T-helper 17 cell (primary cell): Measurements from ENCODE around the gene TEAD2. TPM values are rescaled to one million over a fixed set of nuclear protein-coding genes. Genes with fewer than 3 reads are reported as not detected.

Experiments used
- ATAC-seq: fragments of 150-1000 bp; cut with Tn5 transposase; 2 replicates; pipeline ENCODE4 v1.10.0; 2021; ENCODE audit warnings: mild to moderate bottlenecking, moderate library complexity
- DNase-seq, 3 donors: peaks; one replicate each; pipeline versions ENCODE4 v3.0.0 to v3.0.0-alpha.2; 2020 to 2021
- H3K9me3 ChIP-seq: one replicate; pipeline ENCODE4 v1.7.0; 2013; ENCODE audit warnings: low read length, mild to moderate bottlenecking; ENCODE audit not compliant: control insufficient read depth, poor library complexity, severe bottlenecking
- H3K27ac Mint-ChIP-seq: one replicate; pipeline ENCODE4 v1.8.0; 2022; ENCODE audit warnings: mild to moderate bottlenecking, moderate library complexity, mixed read lengths
- H3K27me3 Mint-ChIP-seq: one replicate; pipeline ENCODE4 v1.8.0; 2022; ENCODE audit warnings: mixed read lengths
- H3K36me3 Mint-ChIP-seq: one replicate; pipeline ENCODE4 v1.8.0; 2022; ENCODE audit warnings: low read depth, mixed read lengths
- H3K4me1 Mint-ChIP-seq: one replicate; pipeline ENCODE4 v1.8.0; 2022; ENCODE audit warnings: mild to moderate bottlenecking, mixed read lengths
- H3K4me3 Mint-ChIP-seq: one replicate; pipeline ENCODE4 v1.8.0; 2022; ENCODE audit warnings: mild to moderate bottlenecking, moderate library complexity, mixed read lengths
- total RNA-seq, 4 donors: library from RNA in 2 of 4; stranded (reverse) in 2 of 4; gene quantifications; one replicate each; pipeline ENCODE4 v1.2.3 and lab custom pipeline; 2022 to 2026

The TEAD2 gene
- total RNA-seq, 2 donors from 2014 or later = 0.17 TPM; not detected in 1

DNA sequence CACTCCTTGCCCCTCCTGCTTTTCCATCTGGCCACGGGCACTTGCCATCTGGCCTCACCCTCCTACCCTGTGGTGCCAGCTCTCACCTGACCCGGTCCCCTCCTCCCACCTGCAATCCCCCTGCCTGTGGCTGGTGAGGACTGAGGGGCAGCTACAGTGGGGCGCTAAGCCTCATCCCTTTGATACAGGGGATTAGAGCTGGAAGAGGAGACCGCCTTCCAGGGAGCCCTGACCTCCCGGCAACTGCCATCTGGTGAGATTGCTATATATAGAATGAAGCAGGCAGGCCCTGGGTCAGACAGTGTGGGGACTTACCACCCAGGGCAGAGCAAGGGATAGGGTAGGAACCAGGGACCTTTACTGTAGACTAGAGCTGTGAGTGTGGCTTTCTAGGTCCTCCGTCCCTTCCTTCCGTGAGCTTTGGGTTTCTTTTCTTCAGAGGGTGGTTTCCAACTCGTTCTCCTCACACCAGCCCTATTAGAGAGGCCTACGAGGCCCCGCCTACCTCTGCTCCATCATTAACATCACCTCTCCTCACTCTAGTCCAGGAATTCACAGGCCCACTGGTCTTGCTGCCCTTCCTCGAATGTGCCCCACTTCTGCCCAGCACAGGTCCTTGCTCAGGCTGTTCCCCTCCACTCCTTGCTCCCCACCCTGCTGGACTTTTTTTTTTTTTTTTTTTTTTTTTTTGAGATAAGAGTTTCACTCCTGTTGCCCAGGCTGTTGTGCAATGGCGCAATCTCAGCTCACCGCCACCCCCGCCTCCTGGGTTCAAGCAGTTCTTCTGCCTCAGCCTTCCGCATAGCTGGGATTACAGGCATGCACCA is 33.6 kb upstream of the TEAD2 start:
- Mint-ChIP-seq H3K4me3 (no peak overlapping the region), H3K36me3 (peaks cover 3% of the 10 kb centered on the region), H3K27ac (no peak overlapping the region), H3K4me1 (peaks cover 29% of the 10 kb centered on the region), H3K27me3 (no peaks in the 10 kb centered on the region)
- H3K9me3 ChIP-seq = no peaks in the 10 kb centered on the region
- ATAC-seq (no peak), DNase-seq (no peak)

DNA sequence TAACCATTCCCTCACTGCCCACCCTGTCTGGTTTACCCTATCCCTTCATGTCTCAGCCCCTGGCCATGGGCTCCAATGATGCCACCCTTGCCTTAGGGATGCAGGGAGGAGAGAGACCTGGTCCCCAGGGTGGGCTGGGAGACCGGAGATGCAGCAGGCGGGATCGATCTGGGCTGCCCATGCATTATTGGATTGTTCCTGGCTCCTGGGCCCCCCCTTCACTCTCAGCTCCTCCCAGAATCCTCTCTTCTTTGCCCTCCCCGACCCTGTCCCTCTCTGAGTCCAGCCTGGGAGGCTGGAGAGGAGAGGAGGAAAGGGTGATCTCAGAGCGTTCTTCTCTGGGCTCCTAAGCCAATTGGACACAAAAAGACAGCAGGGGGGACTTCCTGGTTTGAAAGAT is 31.7 kb upstream of the TEAD2 start:
- H3K27me3 Mint-ChIP-seq = no peaks in the 10 kb centered on the region
- no peaks in the 10 kb centered on the region for H3K9me3 ChIP-seq
- H3K4me3 Mint-ChIP-seq = no peak overlapping the region
- peaks cover 26% of the 10 kb centered on the region for H3K4me1 Mint-ChIP-seq
- H3K36me3 Mint-ChIP-seq = peaks cover 3% of the 10 kb centered on the region
- no peak overlapping the region for H3K27ac Mint-ChIP-seq
- ATAC-seq = no peak
- DNase-seq = no peak

DNA sequence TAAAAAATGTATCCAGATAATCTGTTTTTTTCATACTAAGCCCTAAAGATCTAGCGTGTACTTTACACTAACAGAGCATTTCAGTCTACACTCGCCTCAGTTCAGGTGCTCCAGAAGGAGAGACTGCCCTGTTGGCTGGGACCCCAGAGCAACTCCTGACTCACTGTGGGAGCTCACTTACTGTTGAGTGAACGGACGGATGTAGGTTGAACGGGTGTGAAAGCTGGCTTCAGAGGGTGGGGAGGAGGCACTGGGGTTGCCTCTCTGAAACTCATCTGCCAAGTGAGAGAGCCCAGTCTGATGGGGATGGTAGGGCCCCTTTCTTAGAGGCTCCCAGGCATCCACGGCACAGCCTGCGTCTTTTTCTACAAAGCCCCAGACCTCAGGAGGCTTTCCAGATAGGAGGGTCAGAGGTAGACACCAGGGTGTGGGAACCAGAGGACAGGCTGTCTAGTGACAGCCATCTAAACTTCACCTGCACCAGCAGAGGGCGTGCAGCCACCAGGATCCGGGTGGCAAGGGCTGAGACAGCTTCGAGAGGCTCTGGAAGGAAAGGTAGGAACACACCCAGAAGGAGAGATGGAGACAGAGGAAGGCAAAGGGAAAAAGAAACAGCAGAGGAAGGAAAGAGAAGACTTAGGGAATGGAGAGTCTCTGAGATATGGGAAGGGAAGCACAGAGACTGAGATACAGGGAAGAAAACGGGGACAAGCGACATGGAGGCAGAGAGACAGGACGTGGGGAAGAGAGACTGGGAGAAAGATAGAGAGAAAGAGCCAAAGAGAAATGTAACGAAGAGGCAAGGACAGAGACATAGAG is 29.6 kb upstream of the TEAD2 start:
- peak overlapping the region; percentile 60 for H3K4me3 Mint-ChIP-seq
- H3K27ac Mint-ChIP-seq = peak overlapping the region; percentile 87

DNA sequence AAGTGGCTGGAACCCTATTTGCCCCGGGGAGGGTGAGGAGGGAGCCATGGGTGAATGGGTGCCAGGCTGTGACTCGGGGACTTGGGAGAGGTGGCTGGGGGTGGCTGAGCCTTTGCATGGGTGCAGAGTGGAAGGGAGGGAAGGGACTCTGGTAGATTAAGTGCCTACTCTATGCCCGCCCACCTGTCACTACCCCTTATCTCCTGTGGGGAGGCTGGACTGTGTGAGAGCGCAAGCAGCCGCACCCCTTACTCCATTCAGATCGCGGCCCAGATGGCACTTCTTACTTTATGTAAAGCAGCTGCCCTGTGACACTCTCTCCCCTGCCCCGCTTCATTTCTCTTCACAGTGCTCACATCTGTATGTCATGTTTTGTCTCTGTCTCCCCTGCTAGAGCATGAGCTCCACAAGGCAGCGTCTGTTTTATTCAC is 28.7 kb upstream of the TEAD2 start:
- H3K9me3 ChIP-seq = no peaks in the 10 kb centered on the region
- H3K27me3 Mint-ChIP-seq = no peaks in the 10 kb centered on the region
- no peak for DNase-seq
- no peaks in the 10 kb centered on the region for H3K36me3 Mint-ChIP-seq
- peaks cover 15% of the 10 kb centered on the region for H3K4me1 Mint-ChIP-seq
- ATAC-seq = no peak
- no peak overlapping the region for H3K4me3 Mint-ChIP-seq
- no peak overlapping the region for H3K27ac Mint-ChIP-seq

More for the DNA sequence above, 29.6 kb upstream of the TEAD2 start:
- no peaks in the 10 kb centered on the region for H3K27me3 Mint-ChIP-seq
- peak; percentile 61 to 72 (median 64) for DNase-seq
- H3K9me3 ChIP-seq = no peaks in the 10 kb centered on the region
- H3K36me3 Mint-ChIP-seq = no peaks in the 10 kb centered on the region
- peak; percentile 86 for ATAC-seq
- H3K4me1 Mint-ChIP-seq = peaks cover 16% of the 10 kb centered on the region

DNA sequence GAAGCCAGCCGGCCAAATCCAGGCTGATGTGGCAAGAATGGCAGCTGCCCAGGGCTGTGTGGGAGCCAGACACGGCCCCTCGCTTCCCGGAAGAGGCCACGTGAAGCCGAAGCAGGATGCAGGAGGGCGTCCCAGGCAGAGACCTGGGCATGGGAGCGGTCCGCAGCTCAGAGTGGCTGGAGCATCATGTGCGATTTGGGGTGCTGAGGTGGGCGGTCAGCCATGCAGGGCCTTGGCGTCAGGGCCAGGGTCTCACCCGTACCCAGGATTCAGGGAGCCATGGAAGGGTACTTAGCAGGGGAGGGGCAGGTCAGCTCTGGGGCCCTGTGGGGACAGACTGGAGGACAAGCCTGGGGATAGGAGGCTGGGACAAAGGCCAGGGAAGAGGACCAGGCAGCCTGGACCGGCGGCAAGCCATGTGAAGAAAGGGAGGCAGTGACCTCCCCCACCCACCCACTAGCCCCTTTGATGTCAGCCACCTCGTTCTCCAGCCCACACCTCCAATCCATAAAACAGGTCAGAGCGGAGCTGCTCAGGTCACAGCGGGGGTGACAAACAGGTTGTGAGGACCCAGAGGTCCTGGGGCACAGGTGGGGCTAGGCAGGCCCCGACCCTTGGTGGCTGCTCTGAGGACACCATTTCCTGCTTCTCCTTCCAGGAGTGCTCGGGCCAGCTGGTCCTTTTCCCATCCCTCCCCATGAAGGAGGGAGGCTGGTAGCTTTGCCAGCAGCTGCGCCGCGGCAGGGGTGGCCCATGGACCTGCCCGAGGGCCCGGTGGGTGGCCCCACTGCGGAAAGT is 28.1 kb upstream of the TEAD2 start:
- no peak for DNase-seq
- no peak for ATAC-seq
- H3K27me3 Mint-ChIP-seq = no peaks in the 10 kb centered on the region
- no peaks in the 10 kb centered on the region for H3K9me3 ChIP-seq
- peaks cover 14% of the 10 kb centered on the region for H3K4me1 Mint-ChIP-seq
- H3K36me3 Mint-ChIP-seq = no peaks in the 10 kb centered on the region
- H3K4me3 Mint-ChIP-seq = no peak overlapping the region
- H3K27ac Mint-ChIP-seq = no peak overlapping the region

DNA sequence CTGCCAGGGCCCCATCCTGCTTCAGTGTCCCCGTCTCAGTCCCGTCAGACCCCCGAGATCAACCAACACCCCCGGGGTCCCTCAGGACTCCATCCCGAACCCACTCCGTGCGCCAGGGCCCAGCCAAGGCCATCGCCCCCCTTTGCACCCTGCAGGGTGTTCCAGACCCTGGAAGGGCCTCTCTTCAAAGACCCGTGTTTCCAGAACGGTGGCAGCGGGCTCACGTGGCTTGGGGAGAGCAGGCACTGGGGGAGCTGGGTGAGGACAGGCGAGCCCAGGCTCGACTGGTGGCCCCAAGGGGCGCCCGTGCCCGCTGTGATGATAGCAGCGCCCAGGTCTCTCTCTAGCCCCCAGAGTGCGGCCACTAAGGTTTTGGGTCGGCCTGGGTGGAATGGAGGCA is 27.2 kb upstream of the TEAD2 start:
- Mint-ChIP-seq H3K4me3 (no peak overlapping the region), H3K36me3 (no peaks in the 10 kb centered on the region), H3K27me3 (no peaks in the 10 kb centered on the region), H3K4me1 (peaks cover 11% of the 10 kb centered on the region), H3K27ac (no peak overlapping the region)
- no peak for DNase-seq
- no peak for ATAC-seq
- no peaks in the 10 kb centered on the region for H3K9me3 ChIP-seq

DNA sequence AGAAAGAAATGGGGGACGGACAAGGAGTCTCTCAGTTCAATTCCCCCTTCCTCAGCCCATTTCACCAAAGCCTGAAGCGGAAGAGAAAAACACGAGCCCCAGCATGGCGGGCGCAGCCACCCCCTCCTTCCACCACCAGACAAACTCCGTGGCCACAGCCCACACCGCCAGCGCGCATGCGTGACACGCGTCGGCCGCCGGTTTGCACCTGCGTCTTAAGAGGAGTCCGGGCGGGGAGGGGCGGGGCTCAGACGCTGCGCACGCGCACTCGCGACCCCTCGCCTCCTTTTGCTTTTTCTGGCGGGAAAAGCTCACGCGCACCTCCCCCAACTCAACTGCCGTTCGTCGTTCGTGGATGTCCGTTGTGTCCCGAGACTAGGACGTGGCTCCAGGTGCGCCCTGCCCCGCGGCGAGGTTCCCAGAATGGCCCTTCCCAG is 25.7 kb upstream of the TEAD2 start, which contains the start of gene KASH5:
Gene KASH5 (plus strand): TSS at position 314 of the 437 bp plus-strand sequence. CDS start 2,635 bp downstream, outside the sequence.
- ATAC-seq = peak; percentile 74

DNA sequence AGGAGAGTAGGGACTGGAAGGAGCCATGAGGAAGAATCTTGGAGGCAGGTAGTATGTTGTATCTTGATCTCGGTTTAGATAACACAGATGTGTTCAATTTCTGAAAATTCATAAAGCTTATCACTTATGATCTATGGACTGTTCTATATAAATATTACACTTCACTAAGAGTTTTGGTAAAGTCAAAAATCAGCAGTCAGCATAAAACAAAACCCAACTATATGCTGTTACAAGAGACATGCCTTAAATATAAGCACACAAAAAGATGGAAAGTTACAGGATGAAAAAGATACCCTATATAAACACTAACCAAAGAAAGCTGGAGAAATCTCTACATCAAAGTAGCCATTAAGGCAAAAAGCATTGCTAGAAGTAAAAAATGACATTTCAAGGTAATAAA is 21.4 kb upstream of the TEAD2 start:
- Mint-ChIP-seq H3K36me3 (no peaks in the 10 kb centered on the region), H3K27me3 (peaks cover 6% of the 10 kb centered on the region), H3K27ac (no peak overlapping the region), H3K4me1 (peaks cover under 1% of the 10 kb centered on the region), H3K4me3 (no peak overlapping the region)
- no peaks in the 10 kb centered on the region for H3K9me3 ChIP-seq
- ATAC-seq (no peak), DNase-seq (no peak)

More for the DNA sequence above, 25.7 kb upstream of the TEAD2 start, which contains the start of gene KASH5:
- peak within 1 kb of the TSS; percentile 17 for H3K27ac Mint-ChIP-seq
- peaks cover 11% of the 10 kb centered on the region for H3K4me1 Mint-ChIP-seq
- H3K36me3 Mint-ChIP-seq = no peaks in the 10 kb centered on the region
- peak within 1 kb of the TSS; percentile 41 for H3K4me3 Mint-ChIP-seq
- H3K27me3 Mint-ChIP-seq = no peaks in the 10 kb centered on the region
- no peaks in the 10 kb centered on the region for H3K9me3 ChIP-seq
- peak; percentile 65 to 77 (median 76) for DNase-seq

DNA sequence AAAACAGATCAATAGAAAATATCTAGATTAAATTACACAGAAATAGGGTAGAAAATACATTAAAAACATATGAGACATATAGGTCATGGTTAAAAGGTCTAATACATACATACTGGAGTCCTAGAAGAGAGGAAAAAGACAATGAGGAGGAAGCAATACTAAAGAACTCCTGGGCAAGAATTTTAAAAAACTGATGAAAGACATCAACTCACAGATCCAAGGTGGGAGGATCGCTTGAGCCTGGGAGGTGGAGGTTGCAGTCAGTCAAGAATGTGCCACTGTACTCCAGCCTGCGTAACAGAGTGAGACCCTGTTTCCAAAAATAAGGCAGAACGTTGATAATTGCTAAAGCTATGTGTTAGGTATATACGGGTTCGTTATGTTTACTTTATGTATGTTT is 20.4 kb upstream of the TEAD2 start:
- no peak overlapping the region for H3K4me3 Mint-ChIP-seq
- DNase-seq (no peak), ATAC-seq (no peak)
- H3K9me3 ChIP-seq = no peaks in the 10 kb centered on the region
- peaks cover 6% of the 10 kb centered on the region for H3K27me3 Mint-ChIP-seq
- no peak overlapping the region for H3K27ac Mint-ChIP-seq
- no peaks in the 10 kb centered on the region for H3K4me1 Mint-ChIP-seq
- no peaks in the 10 kb centered on the region for H3K36me3 Mint-ChIP-seq

DNA sequence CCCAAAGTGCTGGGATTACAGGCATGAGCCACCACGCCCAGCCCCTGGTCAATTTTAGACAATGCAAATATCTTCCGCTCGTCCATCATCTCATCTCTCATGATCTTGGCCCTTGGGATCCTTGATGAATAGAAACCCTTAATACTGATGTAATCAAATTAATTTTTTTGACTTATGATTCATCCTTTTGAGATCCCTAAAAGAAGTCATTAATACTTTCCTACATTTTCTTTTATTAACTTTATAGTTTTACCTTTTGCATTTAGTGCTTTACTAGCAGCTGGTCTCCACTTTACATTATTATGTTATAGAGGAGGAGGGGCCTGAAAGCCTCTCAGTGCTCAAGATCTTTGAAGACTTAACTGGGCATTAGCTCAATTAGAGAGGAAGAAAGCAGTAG is 18.2 kb upstream of the TEAD2 start:
- Mint-ChIP-seq H3K27me3 (peaks cover 24% of the 10 kb centered on the region), H3K27ac (no peak overlapping the region), H3K36me3 (no peaks in the 10 kb centered on the region), H3K4me1 (peaks cover 5% of the 10 kb centered on the region), H3K4me3 (no peak overlapping the region)
- no peak for DNase-seq
- no peak for ATAC-seq
- H3K9me3 ChIP-seq = no peaks in the 10 kb centered on the region

DNA sequence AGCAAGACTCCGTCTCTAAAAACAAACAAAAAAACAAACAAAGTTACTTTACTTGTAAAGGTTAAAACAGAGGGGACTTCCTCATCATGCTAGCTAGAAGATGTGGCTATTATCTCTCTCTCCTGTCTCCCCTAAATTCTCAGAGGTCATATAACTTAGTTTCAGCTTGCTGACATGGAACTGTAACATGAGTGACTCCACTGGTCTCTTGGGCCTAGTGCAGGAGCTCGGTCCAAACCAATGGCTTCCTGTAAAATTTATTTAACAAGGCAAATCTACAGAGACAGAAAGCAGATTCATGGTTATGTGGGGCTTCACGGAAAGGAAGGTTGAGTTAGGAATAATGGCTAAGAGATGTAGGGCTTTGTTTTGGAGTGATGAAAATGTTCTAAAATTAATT is 16.3 kb upstream of the TEAD2 start:
- H3K4me3 Mint-ChIP-seq = no peak overlapping the region
- ATAC-seq (no peak), DNase-seq (no peak)
- H3K27ac Mint-ChIP-seq = no peak overlapping the region
- peaks cover 5% of the 10 kb centered on the region for H3K4me1 Mint-ChIP-seq
- peaks cover 30% of the 10 kb centered on the region for H3K27me3 Mint-ChIP-seq
- no peaks in the 10 kb centered on the region for H3K36me3 Mint-ChIP-seq
- no peaks in the 10 kb centered on the region for H3K9me3 ChIP-seq

DNA sequence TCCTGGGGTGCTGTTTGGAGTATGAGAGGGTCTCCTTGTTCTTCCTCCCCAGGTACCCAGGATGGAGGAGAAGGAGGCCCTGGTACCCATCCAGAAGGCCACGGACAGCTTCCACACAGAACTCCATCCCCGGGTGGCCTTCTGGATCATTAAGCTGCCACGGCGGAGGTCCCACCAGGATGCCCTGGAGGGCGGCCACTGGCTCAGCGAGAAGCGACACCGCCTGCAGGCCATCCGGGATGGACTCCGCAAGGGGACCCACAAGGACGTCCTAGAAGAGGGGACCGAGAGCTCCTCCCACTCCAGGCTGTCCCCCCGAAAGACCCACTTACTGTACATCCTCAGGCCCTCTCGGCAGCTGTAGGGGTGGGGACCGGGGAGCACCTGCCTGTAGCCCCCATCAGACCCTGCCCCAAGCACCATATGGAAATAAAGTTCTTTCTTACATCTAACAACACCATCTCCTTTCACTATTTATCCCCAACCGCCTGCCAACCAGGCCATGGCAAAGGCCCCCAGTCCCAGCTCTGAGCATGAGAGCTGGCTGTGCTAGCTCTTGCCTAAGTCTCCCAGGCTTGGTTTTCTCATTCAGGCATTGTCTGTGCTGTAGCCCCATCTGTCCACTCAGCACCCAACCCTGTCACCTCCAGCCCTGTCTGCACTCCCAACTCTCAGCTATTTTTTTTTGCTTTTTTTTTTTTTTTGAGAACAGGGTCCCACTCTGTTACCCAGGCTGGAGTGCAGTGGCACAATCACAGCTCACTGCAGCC is 12.6 kb upstream of the TEAD2 start:
- Mint-ChIP-seq H3K4me1 (peaks cover 5% of the 10 kb centered on the region), H3K36me3 (no peaks in the 10 kb centered on the region), H3K27me3 (peaks cover 30% of the 10 kb centered on the region), H3K27ac (peak overlapping the region; percentile 27), H3K4me3 (no peak overlapping the region)
- H3K9me3 ChIP-seq = no peaks in the 10 kb centered on the region
- ATAC-seq = no peak
- no peak for DNase-seq
